Stimulated activated effector memory CD8-positive, alpha-beta T cell treated with anti-CD3 and anti-CD28 coated beads, Interleukin-12 subunit alpha, Interleukin-12 subunit beta, amount 100 ng/mL, for 72 hours (primary cell): Measurements from ENCODE around the gene RELN.
A peak's percentile ranks its signal among the peaks of the same experiment; 100 is the strongest.
"Not testable (repeated sequence)": the region's sequence is repeated elsewhere in the genome, so short reads cannot be mapped to it uniquely, and the experiment has no call there.

Experiments used
- ATAC-seq: fragments of 150-1000 bp; cut with Tn5 transposase; 2 replicates; pipeline ENCODE4 v1.10.0; 2021
- DNase-seq, 2 donors: peaks; one replicate each; pipeline ENCODE4 v3.0.0; 2021 to 2022; ENCODE audit warnings: low spot score in 2 of 2
- H3K27ac Mint-ChIP-seq: one replicate; pipeline ENCODE4 v1.8.0; 2022; ENCODE audit warnings: mild to moderate bottlenecking, mixed read lengths
- H3K36me3 Mint-ChIP-seq: one replicate; pipeline ENCODE4 v1.8.0; 2022; ENCODE audit warnings: mild to moderate bottlenecking, mixed read lengths
- H3K4me1 Mint-ChIP-seq: one replicate; pipeline ENCODE4 v1.8.0; 2022; ENCODE audit warnings: mixed read lengths
- H3K4me3 Mint-ChIP-seq: one replicate; pipeline ENCODE4 v1.8.0; 2022; ENCODE audit warnings: mild to moderate bottlenecking, mixed read lengths
- H3K9me3 Mint-ChIP-seq: one replicate; pipeline ENCODE4 v1.8.0; 2022; ENCODE audit warnings: mixed read lengths

RELN gene

GRCh38 chr7:103866919-103867318 is 122.5 kb downstream of the RELN start:
- Mint-ChIP-seq H3K4me3 (no peak overlapping the region), H3K36me3 (no peaks in the 10 kb centered on the region), H3K9me3 (no peaks in the 10 kb centered on the region), H3K27ac (no peak overlapping the region), H3K4me1 (no peaks in the 10 kb centered on the region)
- DNase-seq (no peak), ATAC-seq (no peak)

GRCh38 chr7:103865442-103865841 is 124.0 kb downstream of the RELN start:
- no peaks in the 10 kb centered on the region for H3K36me3 Mint-ChIP-seq
- H3K4me1 Mint-ChIP-seq: no peaks in the 10 kb centered on the region
- H3K9me3 Mint-ChIP-seq: no peaks in the 10 kb centered on the region
- no peak for ATAC-seq
- DNase-seq: no peak
- H3K4me3 Mint-ChIP-seq: no peak overlapping the region
- H3K27ac Mint-ChIP-seq: no peak overlapping the region

- no peak for DNase-seq
- H3K4me1 Mint-ChIP-seq: no peaks in the 10 kb centered on the region
- no peaks in the 10 kb centered on the region for H3K36me3 Mint-ChIP-seq
- H3K4me3 Mint-ChIP-seq: no peak overlapping the region
- ATAC-seq: no peak
- H3K9me3 Mint-ChIP-seq: no peaks in the 10 kb centered on the region
- H3K27ac Mint-ChIP-seq: no peak overlapping the region
These were observed 127.0 kb downstream of the RELN start for GRCh38 chr7:103862302-103863035.

- no peak for ATAC-seq
These were observed 129.7 kb downstream of the RELN start for GRCh38 chr7:103859709-103860108.

GRCh38 chr7:103857435-103857834 is 132.0 kb downstream of the RELN start:
- Mint-ChIP-seq H3K27ac (no peak overlapping the region), H3K4me1 (no peaks in the 10 kb centered on the region), H3K9me3 (peaks cover 4% of the 10 kb centered on the region), H3K4me3 (no peak overlapping the region), H3K36me3 (no peaks in the 10 kb centered on the region)
- ATAC-seq: peak; percentile 8
- DNase-seq: no peak

More at GRCh38 chr7:103859709-103860108, 129.7 kb downstream of the RELN start:
- Mint-ChIP-seq H3K27ac (no peak overlapping the region), H3K9me3 (peaks cover 4% of the 10 kb centered on the region), H3K36me3 (no peaks in the 10 kb centered on the region), H3K4me1 (no peaks in the 10 kb centered on the region), H3K4me3 (no peak overlapping the region)
- no peak for DNase-seq

GRCh38 chr7:103856929-103857328 is 132.5 kb downstream of the RELN start:
- peaks cover 4% of the 10 kb centered on the region for H3K9me3 Mint-ChIP-seq
- no peak overlapping the region for H3K27ac Mint-ChIP-seq
- no peak overlapping the region for H3K4me3 Mint-ChIP-seq
- DNase-seq (no peak), ATAC-seq (no peak)
- no peaks in the 10 kb centered on the region for H3K36me3 Mint-ChIP-seq
- H3K4me1 Mint-ChIP-seq: no peaks in the 10 kb centered on the region

- Mint-ChIP-seq H3K27ac (no peak overlapping the region), H3K9me3 (peaks cover 4% of the 10 kb centered on the region), H3K4me3 (no peak overlapping the region), H3K36me3 (no peaks in the 10 kb centered on the region), H3K4me1 (no peaks in the 10 kb centered on the region)
- ATAC-seq (no peak), DNase-seq (no peak)
These were observed 133.8 kb downstream of the RELN start for GRCh38 chr7:103855671-103856070.

GRCh38 chr7:103854611-103855010 is 134.8 kb downstream of the RELN start:
- DNase-seq: no peak
- Mint-ChIP-seq H3K4me3 (no peak overlapping the region), H3K27ac (no peak overlapping the region), H3K36me3 (no peaks in the 10 kb centered on the region), H3K9me3 (peaks cover 5% of the 10 kb centered on the region), H3K4me1 (no peaks in the 10 kb centered on the region)
- ATAC-seq: no peak

- no peak for ATAC-seq
- Mint-ChIP-seq H3K4me1 (no peaks in the 10 kb centered on the region), H3K27ac (no peak overlapping the region), H3K9me3 (peaks cover 11% of the 10 kb centered on the region), H3K36me3 (no peaks in the 10 kb centered on the region), H3K4me3 (no peak overlapping the region)
- DNase-seq: no peak
These were observed 138.1 kb downstream of the RELN start for GRCh38 chr7:103851357-103851756.

- H3K9me3 Mint-ChIP-seq: no peaks in the 10 kb centered on the region
- no peaks in the 10 kb centered on the region for H3K36me3 Mint-ChIP-seq
- no peak overlapping the region for H3K27ac Mint-ChIP-seq
- no peak overlapping the region for H3K4me3 Mint-ChIP-seq
- ATAC-seq (peak; percentile 50), DNase-seq (no peak)
- no peaks in the 10 kb centered on the region for H3K4me1 Mint-ChIP-seq
These were observed 145.6 kb downstream of the RELN start for GRCh38 chr7:103843689-103844480.

GRCh38 chr7:103833401-103833800 is 156.1 kb downstream of the RELN start:
- H3K27ac Mint-ChIP-seq: no peak overlapping the region
- DNase-seq (no peak), ATAC-seq (no peak)
- no peaks in the 10 kb centered on the region for H3K36me3 Mint-ChIP-seq
- H3K4me3 Mint-ChIP-seq: no peak overlapping the region
- peaks cover 7% of the 10 kb centered on the region for H3K9me3 Mint-ChIP-seq
- H3K4me1 Mint-ChIP-seq: no peaks in the 10 kb centered on the region

- no peak for ATAC-seq
These were observed 157.0 kb downstream of the RELN start for GRCh38 chr7:103832438-103832837.

GRCh38 chr7:103824251-103824650 is 165.2 kb downstream of the RELN start:
- no peaks in the 10 kb centered on the region for H3K36me3 Mint-ChIP-seq
- ATAC-seq (no peak), DNase-seq (no peak)
- peaks cover 6% of the 10 kb centered on the region for H3K9me3 Mint-ChIP-seq
- no peak overlapping the region for H3K27ac Mint-ChIP-seq
- no peak overlapping the region for H3K4me3 Mint-ChIP-seq
- no peaks in the 10 kb centered on the region for H3K4me1 Mint-ChIP-seq

More at GRCh38 chr7:103832438-103832837, 157.0 kb downstream of the RELN start:
- no peak overlapping the region for H3K4me3 Mint-ChIP-seq
- peaks cover 7% of the 10 kb centered on the region for H3K9me3 Mint-ChIP-seq
- H3K36me3 Mint-ChIP-seq: no peaks in the 10 kb centered on the region
- H3K4me1 Mint-ChIP-seq: no peaks in the 10 kb centered on the region
- no peak for DNase-seq
- no peak overlapping the region for H3K27ac Mint-ChIP-seq

GRCh38 chr7:103823084-103823483 is 166.4 kb downstream of the RELN start:
- Mint-ChIP-seq H3K4me1 (no peaks in the 10 kb centered on the region), H3K36me3 (no peaks in the 10 kb centered on the region), H3K9me3 (peaks cover 6% of the 10 kb centered on the region), H3K4me3 (no peak overlapping the region), H3K27ac (no peak overlapping the region)
- ATAC-seq (no peak), DNase-seq (no peak)

- Mint-ChIP-seq H3K9me3 (peaks cover 6% of the 10 kb centered on the region), H3K4me3 (no peak overlapping the region)
- ATAC-seq: no peak
These were observed 168.4 kb downstream of the RELN start for GRCh38 chr7:103821092-103821491.

GRCh38 chr7:103815972-103816371 is 173.5 kb downstream of the RELN start:
- H3K4me1 Mint-ChIP-seq, DNase-seq, H3K36me3 Mint-ChIP-seq, H3K4me3 Mint-ChIP-seq, H3K27ac Mint-ChIP-seq, ATAC-seq, H3K9me3 Mint-ChIP-seq: not testable (repeated sequence)

More at GRCh38 chr7:103821092-103821491, 168.4 kb downstream of the RELN start:
- no peak for DNase-seq
- no peaks in the 10 kb centered on the region for H3K36me3 Mint-ChIP-seq
- no peaks in the 10 kb centered on the region for H3K4me1 Mint-ChIP-seq
- H3K27ac Mint-ChIP-seq: no peak overlapping the region
